GM18909 (cell line): ENCODE measurements around the gene HTR4.

Experiments
- ATAC-seq: cut with Tn5 transposase; IDR thresholded peaks from one replicate; pipeline ENCODE4 v1.9.1; 2021; ENCODE audit warnings: mild to moderate bottlenecking; ENCODE audit not compliant: unreplicated experiment, poor library complexity

The HTR4 gene

DNA sequence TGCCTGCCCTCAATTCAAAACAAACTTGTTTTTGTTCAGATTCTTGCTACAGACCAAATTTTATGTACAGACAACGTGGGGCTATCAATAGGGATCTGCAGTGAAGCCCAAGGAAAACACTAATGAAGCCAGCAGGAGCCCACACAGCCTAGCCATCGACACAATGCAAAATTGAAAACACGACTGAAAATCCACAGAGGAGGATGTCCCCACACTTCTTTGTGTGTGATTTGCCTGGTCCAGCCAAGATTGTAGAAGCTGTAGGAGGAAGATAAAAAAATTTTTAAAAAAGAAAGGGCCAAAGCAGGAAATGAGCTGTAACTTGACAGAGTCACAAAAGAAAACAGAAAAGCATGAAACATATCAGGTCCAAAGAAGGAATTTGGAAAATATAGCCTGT is 34.8 kb downstream of the HTR4 start:
- no peak for ATAC-seq

DNA sequence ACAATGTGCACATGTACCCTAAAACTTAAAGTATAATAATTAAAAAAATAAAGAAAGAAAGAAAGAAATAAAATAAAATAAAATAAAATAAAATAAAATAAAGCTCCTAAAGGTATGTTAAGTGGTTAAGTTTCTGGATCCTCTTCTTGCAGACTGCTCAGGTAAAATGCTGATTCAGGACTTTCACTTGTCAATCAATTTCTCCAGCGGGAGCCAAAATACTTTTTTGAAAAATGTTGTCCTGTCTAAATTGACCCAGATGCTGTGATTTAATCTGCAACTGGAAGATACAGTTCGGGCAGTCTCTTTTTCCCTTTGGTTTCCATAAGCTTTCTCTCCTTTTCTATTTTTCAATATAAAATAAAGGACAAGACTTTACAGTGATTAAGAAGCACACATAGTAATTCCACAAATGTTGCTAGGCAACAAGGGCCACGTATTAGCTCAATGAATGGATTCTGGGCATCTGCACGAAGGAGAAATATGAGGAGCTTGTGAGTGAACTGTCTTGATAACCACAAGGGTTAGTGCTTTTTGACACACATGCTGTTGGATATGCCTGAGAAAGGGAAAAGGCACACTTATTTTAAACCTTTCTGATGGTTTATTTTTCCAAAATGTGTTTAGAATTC is 38.6 kb downstream of the HTR4 start:
- ATAC-seq: no peak

DNA sequence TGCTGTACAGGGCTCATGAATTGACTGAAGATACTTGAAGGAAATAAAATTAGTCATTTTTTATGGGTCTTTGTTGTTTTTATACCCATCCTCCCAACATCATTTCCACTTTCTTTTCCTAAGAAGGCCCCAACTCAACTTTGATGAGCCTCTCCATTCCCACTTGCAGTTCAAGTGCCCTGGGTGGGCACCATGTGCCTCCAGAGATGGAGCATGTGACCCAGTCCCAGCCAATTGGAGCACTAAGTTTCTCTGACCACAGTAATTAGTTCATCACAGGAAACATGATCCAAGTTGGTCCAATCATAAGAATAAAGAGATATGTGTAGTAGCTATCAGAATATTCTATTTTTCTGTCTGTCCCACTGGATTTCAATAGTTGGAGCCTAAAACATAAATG is 46.9 kb downstream of the HTR4 start:
- ATAC-seq: no peak

DNA sequence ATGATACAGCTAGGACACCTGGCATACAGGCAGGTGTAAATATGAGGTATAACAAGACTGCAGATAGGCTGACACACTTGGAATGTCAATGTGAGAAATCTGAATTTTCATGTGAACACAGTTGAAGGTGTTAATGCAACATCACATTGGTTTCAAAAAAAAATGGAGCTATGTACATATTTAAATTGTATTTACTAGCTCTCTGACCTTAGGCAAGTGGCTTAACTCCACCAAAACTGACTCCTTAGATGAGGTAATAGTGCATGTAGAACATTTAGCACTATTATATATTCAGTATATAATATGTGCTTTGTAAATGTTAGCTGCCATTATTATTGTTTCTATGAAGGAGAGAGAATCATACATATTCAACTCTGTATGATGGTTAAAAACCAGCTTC is 48.0 kb downstream of the HTR4 start:
- no peak for ATAC-seq

DNA sequence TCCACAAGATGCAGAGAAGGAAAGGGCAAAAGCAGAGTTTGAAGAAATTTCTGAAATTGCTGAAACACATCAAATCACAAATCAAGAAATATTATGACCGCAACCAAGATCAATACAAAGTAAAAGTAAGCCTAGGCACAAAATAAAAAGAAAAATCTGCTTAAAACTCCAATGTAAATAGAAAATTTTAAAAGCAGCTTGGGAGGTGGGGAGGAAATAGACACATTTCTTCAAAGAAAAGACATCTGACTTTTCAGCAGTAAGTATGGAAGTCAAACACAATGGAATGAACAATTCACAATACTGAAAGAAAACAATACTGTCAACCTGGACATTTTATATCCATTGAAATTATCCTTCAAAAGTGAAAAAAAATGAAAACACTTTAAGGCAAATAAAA is 55.1 kb downstream of the HTR4 start:
- ATAC-seq: no peak

DNA sequence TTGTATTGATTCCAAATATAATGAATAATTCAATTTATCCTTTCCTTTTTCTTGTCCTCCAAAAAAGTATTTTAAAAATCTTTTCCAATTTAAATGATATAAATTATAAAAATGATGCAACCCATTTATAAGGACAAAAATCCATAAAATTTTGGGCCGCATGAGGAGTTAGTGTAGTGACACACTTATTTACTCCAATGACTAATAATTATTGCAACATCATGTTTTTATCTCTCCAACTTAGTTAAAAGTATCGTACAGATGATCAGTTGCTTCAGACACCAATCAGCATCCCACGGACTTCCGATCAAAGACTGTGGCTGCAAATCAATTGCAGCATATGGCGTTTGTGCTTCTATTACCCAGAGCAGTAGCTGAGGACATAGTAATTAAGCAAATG is 58.6 kb downstream of the HTR4 start:
- no peak for ATAC-seq

DNA sequence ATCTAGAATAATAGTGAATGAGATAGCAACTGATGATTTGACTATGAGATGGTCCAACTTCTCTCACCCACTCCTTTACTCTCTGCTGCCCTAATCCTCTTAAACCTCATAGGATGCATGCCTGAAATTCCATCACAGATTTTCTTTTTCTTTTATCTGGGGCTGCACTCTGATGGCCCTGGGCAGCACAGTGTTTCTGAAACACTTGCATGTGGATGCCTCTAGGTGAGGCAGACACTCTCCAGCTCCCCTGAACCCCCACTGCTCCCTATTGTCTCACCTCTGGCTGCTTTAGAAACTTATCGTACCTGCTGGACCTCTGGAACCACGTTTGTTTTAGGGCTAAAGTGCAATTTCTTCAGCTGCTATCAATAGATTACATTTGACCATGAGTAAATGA is 67.5 kb downstream of the HTR4 start:
- ATAC-seq: no peak

DNA sequence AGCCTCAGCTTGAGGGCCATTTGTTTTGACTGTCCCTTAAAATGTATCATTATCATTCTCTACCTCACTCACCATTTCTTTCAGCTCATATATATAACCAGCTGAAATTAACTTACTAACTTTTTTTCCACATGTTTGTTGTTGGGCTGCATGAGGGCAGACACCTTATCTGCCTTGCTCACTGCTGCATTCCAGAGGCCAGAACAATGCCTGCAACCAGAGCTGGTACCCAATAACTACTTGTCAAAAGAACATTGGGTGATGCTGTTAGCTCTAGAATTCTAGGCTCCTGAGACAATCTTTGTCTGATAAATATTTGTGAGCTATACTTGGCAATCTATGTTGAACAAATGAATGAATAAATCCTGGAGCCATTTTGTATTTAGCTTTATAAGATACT is 68.3 kb downstream of the HTR4 start:
- ATAC-seq: no peak

DNA sequence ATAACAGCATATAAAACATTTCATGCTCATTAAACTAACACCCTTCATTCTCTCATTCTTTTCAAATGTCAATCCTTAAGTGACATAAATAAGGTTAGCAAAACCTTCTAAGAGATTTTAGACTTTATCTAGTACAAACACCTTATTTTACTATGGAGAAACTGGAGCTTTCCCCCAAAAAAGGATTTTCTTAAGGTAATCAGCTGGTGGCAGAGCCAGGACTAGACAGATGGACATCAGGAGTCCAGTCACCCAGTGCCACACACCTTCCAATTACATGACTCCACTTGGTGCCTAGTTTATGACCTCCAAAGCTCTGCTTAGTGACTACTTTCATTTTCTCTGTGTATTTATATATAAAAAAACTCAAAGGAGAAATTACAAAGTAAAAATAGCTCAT is 70.2 kb downstream of the HTR4 start:
- ATAC-seq: no peak

DNA sequence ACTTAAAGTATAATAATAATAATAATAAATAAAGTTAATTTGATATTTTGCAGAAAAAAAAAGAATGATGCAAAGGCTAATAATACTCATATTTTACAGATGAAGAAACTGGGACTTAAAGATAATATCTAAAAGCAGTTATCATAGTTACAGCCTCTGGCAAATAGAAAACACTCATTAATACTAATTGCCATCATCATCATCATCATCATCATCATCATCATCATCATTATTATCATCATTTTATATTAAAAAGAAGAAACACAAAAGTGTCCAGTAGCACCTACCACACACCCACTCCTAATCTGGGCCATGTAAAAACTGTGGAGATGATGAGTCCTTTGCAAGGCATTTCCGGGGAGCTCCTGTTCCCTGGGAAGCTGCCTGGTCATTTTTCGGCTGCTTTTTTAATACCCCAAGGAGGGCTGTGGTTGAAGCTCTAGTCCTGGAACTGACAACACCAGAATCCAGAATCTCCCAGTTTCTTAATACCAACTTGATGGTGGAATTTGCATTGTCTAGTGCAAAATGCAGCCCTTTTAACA is 70.8 kb downstream of the HTR4 start:
- no peak for ATAC-seq

DNA sequence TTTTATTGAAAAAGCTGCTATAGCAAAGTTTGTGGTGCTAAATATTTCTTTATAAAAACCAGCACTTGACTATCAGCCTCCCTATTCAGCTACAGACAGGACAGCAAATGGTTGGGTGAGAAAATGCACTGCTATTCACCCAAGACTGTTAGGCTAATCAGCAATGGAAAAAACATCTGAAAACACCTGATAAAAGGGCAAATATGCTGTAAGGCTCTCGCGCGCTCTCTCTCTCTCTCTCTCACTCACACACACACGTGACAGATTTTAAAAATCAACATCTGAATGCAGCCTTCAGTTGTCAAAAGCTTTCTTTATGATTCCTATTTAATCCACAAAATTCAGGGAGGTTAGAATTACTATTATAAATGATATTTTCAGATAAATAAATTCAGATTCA is 80.2 kb downstream of the HTR4 start:
- ATAC-seq: no peak

DNA sequence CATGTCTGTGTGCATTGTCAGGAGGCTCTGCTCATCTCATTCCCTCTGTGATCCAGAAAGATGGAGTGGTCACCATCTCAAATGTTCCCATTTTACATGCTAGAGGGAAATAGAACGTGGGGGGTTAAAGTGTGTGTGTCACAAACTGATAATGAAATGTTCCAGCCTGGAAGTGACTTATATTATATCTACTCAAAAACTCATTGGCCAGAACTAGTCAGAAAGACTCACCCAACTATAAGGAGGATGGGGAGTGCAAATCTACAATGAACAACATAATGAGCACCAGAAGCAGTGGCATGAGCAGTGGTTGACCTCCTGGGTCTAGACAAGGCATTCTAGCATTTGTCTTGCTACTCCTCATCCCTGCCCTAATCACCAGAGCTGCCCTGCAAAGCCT is 81.0 kb downstream of the HTR4 start:
- no peak for ATAC-seq

DNA sequence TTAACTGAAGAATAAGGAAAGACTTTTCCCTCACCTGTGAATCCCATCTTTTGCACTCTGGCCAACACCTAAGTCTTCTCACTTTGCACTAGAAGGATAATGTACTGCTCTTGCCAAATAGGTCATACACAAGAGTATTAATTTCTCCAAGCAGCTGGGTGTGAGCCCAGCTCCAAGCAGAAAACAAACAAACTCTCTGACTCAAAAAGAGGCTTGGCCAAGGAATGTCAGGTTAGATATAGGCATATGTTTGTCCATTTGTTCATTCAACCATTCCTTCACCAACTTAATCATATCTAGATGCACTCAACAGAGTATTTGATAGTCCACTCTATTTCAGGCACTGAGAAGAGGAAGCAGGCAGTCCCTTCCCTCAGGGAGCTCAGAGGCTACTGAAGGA is 84.4 kb downstream of the HTR4 start:
- no peak for ATAC-seq

DNA sequence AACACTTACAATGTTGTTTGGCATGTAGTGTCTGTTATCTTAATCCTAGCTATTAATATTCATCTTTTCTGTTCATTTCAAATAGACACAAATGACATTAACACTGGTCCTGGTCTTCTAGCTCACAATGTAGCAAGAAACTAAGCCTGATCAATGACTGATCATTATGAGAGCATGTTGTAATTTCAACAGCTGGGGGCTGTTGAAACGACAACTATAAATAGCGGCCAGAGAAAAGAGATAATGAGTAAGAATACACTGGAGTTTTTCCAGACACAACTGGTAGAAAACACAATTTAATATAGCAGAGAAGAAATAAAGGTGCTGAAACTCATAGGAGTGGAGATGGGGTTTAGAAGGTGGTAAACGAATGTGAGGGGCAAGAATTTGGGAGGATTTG is 89.2 kb downstream of the HTR4 start:
- ATAC-seq: no peak

DNA sequence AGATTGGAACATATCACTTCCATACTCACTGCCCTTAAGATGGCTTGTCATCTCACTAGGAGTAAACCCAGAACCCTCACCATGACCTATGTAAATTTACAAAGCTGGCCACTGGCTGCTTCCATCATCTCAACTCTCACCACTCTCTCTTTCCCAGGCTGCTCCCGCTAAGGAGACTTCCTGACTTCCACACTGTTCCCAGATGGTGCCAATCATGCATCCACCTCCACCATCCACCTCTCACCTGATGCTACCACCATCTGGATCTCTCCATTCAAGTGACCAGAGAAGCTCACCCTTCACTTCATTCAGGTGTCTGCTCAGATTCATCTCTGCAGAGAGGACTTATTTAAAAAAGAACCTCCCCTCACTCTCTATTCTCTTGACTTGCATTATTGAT is 91.3 kb downstream of the HTR4 start:
- ATAC-seq: no peak

DNA sequence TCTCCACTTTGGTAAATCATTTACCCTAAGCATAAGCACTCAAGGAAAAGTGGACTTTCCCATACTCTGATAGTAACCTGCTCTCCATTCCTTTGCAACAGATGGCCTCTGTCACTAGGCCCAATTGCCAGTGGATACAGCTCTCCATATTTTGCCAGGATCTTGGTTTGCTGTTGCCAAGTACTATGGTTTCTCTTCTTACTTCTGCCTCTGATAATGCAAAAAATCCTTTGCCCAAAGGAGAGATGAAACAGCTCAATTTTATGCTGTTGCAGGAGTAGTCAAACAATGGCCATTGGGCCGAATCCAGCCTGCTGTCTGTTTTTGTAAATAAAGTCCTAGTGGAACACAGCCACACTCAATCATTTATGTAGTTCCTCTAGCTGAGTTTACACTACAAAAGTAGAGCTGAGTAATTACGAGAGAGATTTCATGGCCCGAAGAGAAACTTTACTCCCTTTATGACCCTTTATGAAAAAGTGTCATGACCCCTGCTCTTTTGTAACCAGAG is 92.5 kb downstream of the HTR4 start:
- ATAC-seq: no peak

DNA sequence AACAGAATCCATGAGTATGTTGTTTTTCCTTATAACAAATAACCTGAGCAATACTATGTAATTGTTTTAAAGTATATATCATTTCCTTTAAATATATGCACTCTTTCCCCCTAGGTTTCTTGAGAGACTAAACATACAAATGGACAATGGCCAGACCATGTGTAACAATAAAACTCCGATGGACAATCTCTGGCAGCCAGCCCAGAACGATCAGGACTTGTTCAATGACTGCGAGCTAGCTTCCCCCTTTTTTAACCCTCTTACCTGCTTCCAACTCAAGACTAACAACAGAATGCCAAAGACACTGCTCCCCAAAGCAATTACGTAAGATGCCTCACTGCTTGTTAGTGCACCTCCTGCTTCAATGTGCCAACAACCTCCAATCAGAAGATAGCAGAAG is 94.9 kb downstream of the HTR4 start:
- ATAC-seq: no peak

DNA sequence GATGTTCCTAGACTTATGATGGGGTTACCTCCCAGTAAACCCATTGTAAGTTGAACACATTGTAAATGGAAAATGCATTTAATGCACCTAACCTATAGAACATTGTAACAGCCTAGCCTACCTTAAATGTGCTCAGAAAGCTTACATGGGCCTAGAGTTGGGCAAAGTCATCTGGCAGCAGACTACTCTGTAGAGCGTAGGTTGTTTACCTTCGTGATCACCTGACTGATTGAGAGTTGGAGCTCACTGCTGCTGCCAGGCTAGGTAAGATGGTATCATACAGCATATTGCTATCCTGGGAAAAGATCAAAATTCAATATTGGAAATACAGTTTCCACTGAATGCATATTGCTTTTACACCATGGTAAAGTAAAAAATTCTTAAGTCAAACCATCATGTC is 95.4 kb downstream of the HTR4 start:
- ATAC-seq: no peak

DNA sequence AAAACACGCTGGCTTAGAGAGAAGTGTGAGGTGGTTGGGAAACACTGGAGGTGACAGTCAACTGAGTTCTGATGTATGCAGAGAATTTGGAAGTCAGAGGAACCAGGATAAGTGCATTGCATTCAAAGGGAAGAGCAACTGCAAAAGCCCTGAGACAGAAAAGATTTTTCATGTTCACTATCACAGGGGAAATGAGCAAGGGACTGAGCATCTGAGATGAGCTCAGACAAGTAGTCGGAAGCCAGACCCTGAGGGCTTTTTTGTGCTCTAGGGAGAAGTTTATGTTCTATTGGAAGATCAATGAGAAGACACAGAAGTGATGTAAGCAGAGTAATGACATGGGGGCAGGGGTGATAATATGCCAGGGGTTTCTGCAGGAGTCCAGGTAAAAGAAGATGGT is 97.5 kb downstream of the HTR4 start:
- ATAC-seq: no peak

DNA sequence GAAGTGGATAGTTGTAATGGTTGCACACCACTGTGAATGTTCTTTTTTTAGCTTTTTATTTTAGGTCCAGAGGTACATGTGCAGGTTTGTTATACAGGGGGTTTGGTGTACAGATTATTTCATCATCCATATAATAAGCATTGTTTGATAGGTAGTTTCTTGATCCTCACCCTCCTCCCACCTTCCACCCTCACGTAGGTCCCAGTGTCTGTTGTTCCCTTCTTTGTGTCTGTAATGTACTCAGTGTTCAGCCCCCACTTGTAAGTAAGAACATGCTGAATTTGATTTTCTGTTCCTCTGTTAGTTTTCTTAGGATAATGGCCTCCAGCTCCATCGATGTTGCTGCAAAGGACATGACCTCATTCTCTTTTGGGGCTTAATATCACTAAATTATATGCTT is 99.7 kb downstream of the HTR4 start:
- no peak for ATAC-seq

DNA sequence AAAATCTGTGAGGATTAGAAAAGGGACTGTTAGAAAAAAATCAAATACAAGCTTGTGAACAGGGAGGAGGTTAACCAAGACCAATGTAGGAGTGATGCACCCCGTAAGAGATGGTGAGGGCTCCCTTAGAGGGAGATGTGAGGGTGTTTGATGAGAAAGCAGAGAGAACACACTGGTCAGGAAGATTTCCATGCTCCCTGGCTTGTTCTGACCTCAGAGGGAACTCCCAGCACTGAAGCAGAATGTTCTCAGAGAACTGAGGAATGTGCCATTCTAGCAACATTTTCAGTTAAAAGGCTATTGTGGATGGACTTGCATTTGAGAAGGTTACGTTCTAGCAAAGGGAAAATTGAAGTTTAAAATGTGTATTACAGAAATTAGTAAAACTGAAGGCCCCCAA is 110.6 kb downstream of the HTR4 start:
- ATAC-seq: no peak

DNA sequence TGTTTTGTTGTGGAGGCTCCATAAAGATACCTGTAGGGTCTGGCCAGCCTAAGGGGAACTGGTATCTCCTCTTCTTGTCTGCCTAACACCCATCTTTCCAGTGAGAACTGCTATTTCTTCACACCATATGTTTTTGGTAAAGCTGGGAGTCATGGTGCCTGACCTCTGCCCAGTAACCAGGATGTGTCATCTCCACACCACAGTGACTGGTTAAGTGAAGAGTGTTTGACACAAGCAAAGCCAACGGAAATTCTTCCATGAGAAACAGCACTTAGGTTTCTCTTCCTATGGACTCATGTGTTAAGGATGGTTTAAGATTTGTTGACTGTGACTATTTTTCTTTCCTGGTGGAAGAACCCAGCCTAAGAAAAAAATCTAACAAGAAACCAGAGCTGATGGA is 111.5 kb downstream of the HTR4 start:
- ATAC-seq: no peak
